Measurements from ENCODE around the gene PDE4D. TPM values are rescaled to one million over a fixed set of nuclear protein-coding genes. Genes with fewer than 3 reads are reported as not detected.
A peak's percentile ranks its signal among the peaks of the same experiment; 100 is the strongest.

Gene PDE4D
- total and polyA plus RNA-seq, 2 experiments from 2014 or later: 4.3 to 9.7 TPM

DNA sequence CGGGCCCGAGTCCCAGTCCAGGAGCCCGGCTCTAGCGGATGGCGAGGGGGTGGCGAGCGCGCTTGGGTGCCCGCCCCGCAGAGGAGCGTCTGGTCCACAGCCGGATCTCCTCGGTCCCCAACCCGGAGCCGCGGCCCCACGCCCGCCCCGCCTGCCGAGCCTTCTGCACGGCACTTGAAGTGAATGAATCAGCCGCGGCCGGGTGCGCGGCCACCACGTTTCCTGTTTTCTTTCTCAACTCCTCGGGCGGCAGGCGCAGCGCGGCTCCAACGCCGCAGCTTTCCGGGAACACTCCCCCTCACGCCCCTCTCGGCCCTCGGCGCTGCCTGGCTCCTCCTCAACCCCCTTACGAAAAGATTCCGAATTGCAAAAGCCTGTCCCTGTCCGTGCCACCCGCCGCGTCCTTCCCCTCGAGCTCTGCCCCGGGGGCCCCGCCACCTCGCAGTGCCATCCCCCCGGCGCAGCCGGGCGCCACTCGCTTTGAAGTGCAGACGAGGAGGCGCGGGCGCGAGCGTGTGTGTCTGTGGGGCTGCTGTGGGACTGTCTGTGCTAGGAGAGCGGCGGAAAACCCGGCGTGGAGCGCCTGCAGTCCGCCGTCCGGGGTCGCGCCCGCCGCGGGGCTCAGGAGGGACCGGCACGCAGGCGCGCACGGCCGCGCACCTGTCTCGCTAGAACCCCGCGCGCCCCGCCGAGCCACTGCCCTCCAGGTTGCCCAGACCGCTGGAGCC lies 854.1 kb downstream of the PDE4D start:
- Histone ChIP-seq H3K27ac (peak overlapping the region; percentile 19), H3K4me2 (ENCODE audit: unreplicated experiment) (peak overlapping the region; percentile 96), H3K36me3 (ENCODE audit: low read depth) (no peaks in the 10 kb centered on the region), H2AFZ (peak overlapping the region; percentile 78), H3K9me3 (ENCODE audit: low read depth) (no peaks in the 10 kb centered on the region), H3K4me1 (ENCODE audit: insufficient read depth) (peaks cover 57% of the 10 kb centered on the region), H3K9me2 (ENCODE audit: insufficient read depth) (no peaks in the 10 kb centered on the region), H3K4me3 (peak overlapping the region; percentile 88), H3F3A (ENCODE audit: insufficient read depth) (peaks cover 54% of the 10 kb centered on the region), H3K27me3 (replicated peaks; ENCODE audit: insufficient read depth) (no peaks in the 10 kb centered on the region), H3K9ac (peak overlapping the region; percentile 88), H3K79me2 (ENCODE audit: insufficient read depth) (peaks cover 40% of the 10 kb centered on the region), H4K20me1 (ENCODE audit: insufficient read depth) (no peaks in the 10 kb centered on the region)
- in situ Hi-C loops (cut with MboI): loop anchor here (10.0 kb wide), 1 partner anchor 135 kb away; no protein-coding TSS in a partner anchor
- no peak for TF ChIP-seq EZH2phosphoT487 (IDR thresholded peaks at IDR 0.05; ENCODE audit: insufficient read depth, low read depth)
- TF ChIP-seq EZH2 (IDR thresholded peaks at IDR 0.05; ENCODE audit: insufficient read depth, poor library complexity, severe bottlenecking): no peak
- 1 to 2% methylated on average over 72 to 79 of the region's 87 CpGs for WGBS, 2 experiments (ENCODE audit: low coverage in 1 of 2, low lambda C conversion rate in 2 of 2, missing lambda C conversion rate in 2 of 2)
- DNase-seq: peak; percentile 90

DNA sequence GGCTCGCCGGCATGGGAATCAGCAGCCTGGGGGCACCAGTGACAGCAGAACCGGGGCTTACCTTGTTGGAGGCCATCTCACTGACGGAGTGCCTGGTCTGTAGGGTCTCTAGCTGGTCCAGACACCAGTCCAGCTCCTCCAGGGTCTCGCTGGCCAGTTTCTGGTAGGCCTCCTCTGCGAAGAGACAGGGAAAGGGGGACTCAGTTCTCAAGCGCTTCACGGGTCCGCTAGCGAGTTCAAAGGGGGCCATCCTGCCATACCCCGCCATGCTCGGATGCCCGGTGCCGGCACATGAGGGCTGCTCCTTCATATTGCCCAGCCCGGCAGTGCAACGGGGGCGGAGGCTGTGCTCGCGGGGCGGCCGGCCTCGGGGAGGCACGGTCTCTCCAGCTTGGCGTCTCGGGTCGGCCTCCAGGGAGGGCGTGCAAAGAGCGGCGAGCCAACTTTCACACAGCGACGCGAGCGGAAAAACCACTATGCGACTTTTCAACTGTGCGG lies 854.7 kb downstream of the PDE4D start:
- Histone ChIP-seq H4K20me1 (ENCODE audit: insufficient read depth) (no peaks in the 10 kb centered on the region), H3K4me2 (ENCODE audit: unreplicated experiment) (peak overlapping the region; percentile 96), H3K9me3 (ENCODE audit: low read depth) (no peaks in the 10 kb centered on the region), H3K79me2 (ENCODE audit: insufficient read depth) (peaks cover 47% of the 10 kb centered on the region), H3K27ac (peak overlapping the region; percentile 19), H3K9ac (peak overlapping the region; percentile 88), H3K4me3 (peak overlapping the region; percentile 88), H3K27me3 (replicated peaks; ENCODE audit: insufficient read depth) (no peaks in the 10 kb centered on the region), H2AFZ (peak overlapping the region; percentile 78), H3K36me3 (ENCODE audit: low read depth) (no peaks in the 10 kb centered on the region), H3F3A (ENCODE audit: insufficient read depth) (peaks cover 54% of the 10 kb centered on the region), H3K9me2 (ENCODE audit: insufficient read depth) (no peaks in the 10 kb centered on the region), H3K4me1 (ENCODE audit: insufficient read depth) (peaks cover 63% of the 10 kb centered on the region)
- 4 to 5% methylated on average over 25 to 35 of the region's 35 CpGs for WGBS, 2 experiments (ENCODE audit: low coverage in 1 of 2, low lambda C conversion rate in 2 of 2, missing lambda C conversion rate in 2 of 2)
- no peak for TF ChIP-seq EZH2 (IDR thresholded peaks at IDR 0.05; ENCODE audit: insufficient read depth, poor library complexity, severe bottlenecking)
- no peak for TF ChIP-seq EZH2phosphoT487 (IDR thresholded peaks at IDR 0.05; ENCODE audit: insufficient read depth, low read depth)
- peak; percentile 77 for DNase-seq
- in situ Hi-C loops (cut with MboI): loop anchor here (10.0 kb wide), 1 partner anchor 136 kb away; no protein-coding TSS in a partner anchor

DNA sequence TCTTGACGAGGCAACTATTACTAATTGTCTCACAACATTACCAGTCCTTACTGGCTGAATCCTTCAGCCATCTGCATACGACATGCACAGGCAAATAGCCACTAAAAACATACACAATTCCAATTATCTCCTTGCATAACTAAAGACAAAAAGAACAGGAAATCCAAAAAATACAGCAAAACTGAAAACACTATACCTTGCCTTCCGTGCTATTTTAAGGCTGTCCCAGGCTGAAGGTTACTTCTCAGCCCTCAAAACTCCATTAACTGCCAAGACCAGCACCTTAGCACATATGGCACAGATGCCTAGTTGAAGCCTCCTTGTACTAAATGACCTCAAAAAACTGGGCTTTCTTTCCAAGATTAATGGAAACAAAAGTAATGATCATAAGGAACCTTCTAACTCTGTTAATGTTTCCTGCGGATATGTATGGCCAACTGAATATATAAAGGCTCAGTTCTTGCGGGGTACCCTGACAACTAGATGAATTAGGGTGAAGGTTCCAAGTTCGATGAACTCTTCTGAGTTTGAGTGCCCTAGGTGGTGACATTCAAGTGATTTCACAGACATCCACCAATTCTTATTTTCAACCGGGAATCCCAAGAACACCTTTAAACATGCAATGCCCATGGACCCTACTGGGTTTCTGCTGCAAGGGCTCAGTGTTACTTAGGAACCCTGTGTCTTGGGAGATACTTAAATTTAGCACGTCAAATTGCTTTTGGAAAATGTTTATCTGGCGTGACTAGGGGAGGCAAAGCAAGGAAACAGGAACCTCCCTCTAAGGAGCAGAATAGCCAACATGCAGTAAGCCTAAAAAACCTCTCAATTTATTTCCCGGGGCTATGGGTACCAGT lies 855.4 kb downstream of the PDE4D start:
- Histone ChIP-seq H3K4me3 (peak overlapping the region; percentile 88), H3K4me2 (ENCODE audit: unreplicated experiment) (peak overlapping the region; percentile 96), H3K9me2 (ENCODE audit: insufficient read depth) (no peaks in the 10 kb centered on the region), H3K9me3 (ENCODE audit: low read depth) (no peaks in the 10 kb centered on the region), H3K27ac (peak overlapping the region; percentile 19), H3F3A (ENCODE audit: insufficient read depth) (peaks cover 54% of the 10 kb centered on the region), H3K79me2 (ENCODE audit: insufficient read depth) (peaks cover 53% of the 10 kb centered on the region), H3K27me3 (replicated peaks; ENCODE audit: insufficient read depth) (no peaks in the 10 kb centered on the region), H2AFZ (peak overlapping the region; percentile 78), H3K9ac (peak overlapping the region; percentile 88), H3K36me3 (ENCODE audit: low read depth) (no peaks in the 10 kb centered on the region), H4K20me1 (ENCODE audit: insufficient read depth) (no peaks in the 10 kb centered on the region), H3K4me1 (ENCODE audit: insufficient read depth) (peaks cover 64% of the 10 kb centered on the region)
- peak; percentile 43 for DNase-seq
- in situ Hi-C loops (cut with MboI): loop anchor here (10.0 kb wide), 1 partner anchor 137 kb away; no protein-coding TSS in a partner anchor
- TF ChIP-seq EZH2phosphoT487 (IDR thresholded peaks at IDR 0.05; ENCODE audit: insufficient read depth, low read depth) (no peak), EZH2 (IDR thresholded peaks at IDR 0.05; ENCODE audit: insufficient read depth, poor library complexity, severe bottlenecking) (no peak)
- 44 to 47% methylated on average over 10 of the region's 10 CpGs for WGBS, 2 experiments (ENCODE audit: low coverage in 1 of 2, low lambda C conversion rate in 2 of 2, missing lambda C conversion rate in 2 of 2)

DNA sequence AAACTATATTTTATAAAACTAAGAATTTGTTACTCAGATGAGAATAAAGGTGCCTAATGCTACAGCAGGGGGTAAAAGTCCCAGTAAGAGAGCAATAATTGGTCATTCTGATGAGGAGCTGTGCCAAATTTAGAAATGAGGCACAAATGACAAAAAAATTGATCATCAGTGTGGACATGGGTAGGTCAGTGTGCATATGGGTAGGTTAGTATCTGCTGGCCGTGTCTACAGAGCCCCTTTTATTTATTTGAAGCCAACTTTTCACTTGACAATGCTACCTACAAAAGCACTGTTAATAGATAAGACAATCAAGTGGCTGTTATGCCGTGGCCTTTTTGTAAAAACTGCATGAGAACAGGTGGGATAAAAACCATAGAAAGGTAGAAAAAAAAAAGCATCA lies 856.1 kb downstream of the PDE4D start:
- H3K4me3 ChIP-seq: peak overlapping the region; percentile 88
- no peak overlapping the region for H2AFZ ChIP-seq
- peak overlapping the region; percentile 88 for H3K9ac ChIP-seq
- H3K9me3 ChIP-seq (ENCODE audit: low read depth): no peaks in the 10 kb centered on the region
- peaks cover 61% of the 10 kb centered on the region for H3K79me2 ChIP-seq (ENCODE audit: insufficient read depth)
- peaks cover 51% of the 10 kb centered on the region for H3F3A ChIP-seq (ENCODE audit: insufficient read depth)
- DNase-seq: no peak
- 79 to 90% methylated on average over 2 of the region's 2 CpGs for WGBS, 2 experiments (ENCODE audit: low coverage in 1 of 2, low lambda C conversion rate in 2 of 2, missing lambda C conversion rate in 2 of 2)
- H3K36me3 ChIP-seq (ENCODE audit: low read depth): no peaks in the 10 kb centered on the region
- no peak for TF ChIP-seq EZH2 (IDR thresholded peaks at IDR 0.05; ENCODE audit: insufficient read depth, poor library complexity, severe bottlenecking)
- no peak for TF ChIP-seq EZH2phosphoT487 (IDR thresholded peaks at IDR 0.05; ENCODE audit: insufficient read depth, low read depth)
- H3K4me2 ChIP-seq (ENCODE audit: unreplicated experiment): peak overlapping the region; percentile 96
- H3K27me3 ChIP-seq (replicated peaks; ENCODE audit: insufficient read depth): no peaks in the 10 kb centered on the region
- no peaks in the 10 kb centered on the region for H3K9me2 ChIP-seq (ENCODE audit: insufficient read depth)
- in situ Hi-C loops (cut with MboI): loop anchor here (10.0 kb wide), 1 partner anchor 137 kb away; no protein-coding TSS in a partner anchor
- H3K27ac ChIP-seq: peak overlapping the region; percentile 89
- no peaks in the 10 kb centered on the region for H4K20me1 ChIP-seq (ENCODE audit: insufficient read depth)
- peaks cover 58% of the 10 kb centered on the region for H3K4me1 ChIP-seq (ENCODE audit: insufficient read depth)

All from GM23248 (cell line).